Natural killer cell (primary cell): ENCODE measurements around the gene SOX8. TPM values are rescaled to one million over a fixed set of nuclear protein-coding genes. Genes with fewer than 3 reads are reported as not detected.

Experiments
- ATAC-seq, 3 donors: fragments of 150-1000 bp in 2 of 3; fragments of 200-7000 bp in 1 of 3; cut with Tn5 transposase; 1 replicate in 1 of 3; 2 replicates in 2 of 3; pipeline ENCODE4 v1.10.0; 2021; ENCODE audit warnings: mild to moderate bottlenecking in 2 of 3, moderate library complexity in 2 of 3
- DNase-seq, 2 donors: peaks; one replicate each; pipeline versions ENCODE4 v3.0.0 to v3.0.0-alpha.2; 2013 to 2021; ENCODE audit warnings: mixed read lengths in 1 of 2
- H3K27ac ChIP-seq: one replicate; pipeline ENCODE4 v1.5.1; 2013; ENCODE audit warnings: mild to moderate bottlenecking, low read length
- H3K27me3 ChIP-seq: one replicate; pipeline ENCODE4 v1.6.1; 2013; ENCODE audit warnings: low read length; ENCODE audit not compliant: control insufficient read depth, insufficient read depth
- H3K36me3 ChIP-seq: one replicate; pipeline ENCODE4 v1.6.1; 2013; ENCODE audit warnings: low read length; ENCODE audit not compliant: control insufficient read depth, insufficient read depth
- H3K4me1 ChIP-seq: one replicate; pipeline ENCODE4 v1.6.1; 2013; ENCODE audit warnings: low read length; ENCODE audit not compliant: control insufficient read depth, insufficient read depth
- H3K4me3 ChIP-seq: one replicate; pipeline ENCODE4 v1.5.1; 2013; ENCODE audit warnings: low read length
- H3K9me3 ChIP-seq: one replicate; pipeline ENCODE4 v1.6.1; 2013; ENCODE audit warnings: low read length; ENCODE audit not compliant: control insufficient read depth, insufficient read depth
- H3K27ac Mint-ChIP-seq, 2 donors: one replicate each; pipeline ENCODE4 v1.8.0; 2022; ENCODE audit warnings: mild to moderate bottlenecking in 2 of 2, mixed read lengths in 2 of 2, moderate library complexity in 1 of 2
- H3K27me3 Mint-ChIP-seq, 2 donors: one replicate each; pipeline ENCODE4 v1.8.0; 2022; ENCODE audit warnings: low read depth in 2 of 2, mixed read lengths in 2 of 2
- H3K36me3 Mint-ChIP-seq: one replicate; pipeline ENCODE4 v1.8.0; 2022; ENCODE audit warnings: mixed read lengths
- H3K4me1 Mint-ChIP-seq, 2 donors: one replicate each; pipeline ENCODE4 v1.8.0; 2022; ENCODE audit warnings: mixed read lengths in 2 of 2
- H3K4me3 Mint-ChIP-seq: one replicate; pipeline ENCODE4 v1.8.0; 2022; ENCODE audit warnings: mild to moderate bottlenecking, moderate library complexity, mixed read lengths
- H3K9me3 Mint-ChIP-seq, 2 donors: one replicate each; pipeline ENCODE4 v1.8.0; 2022; ENCODE audit warnings: mixed read lengths in 2 of 2
- WGBS: methylation state at CpG from one replicate; pipeline ENCODE4 v1.1.7; 2013; ENCODE audit warnings: missing lambda C conversion rate; ENCODE audit not compliant: insufficient coverage; 5-methylcytosine and 5-hydroxymethylcytosine counted together
- intact Hi-C: fragments of 100-400 bp; cut with micrococcal nuclease; formaldehyde crosslinking; loops from one replicate; pipeline ENCODE4 v1.14.2; 2022
- total RNA-seq, 4 donors: library from RNA; stranded (reverse); fragments of 120-200 nt in 1 of 4; gene quantifications; one replicate each; pipeline versions ENCODE4 v1.2.3 to v1.2.4, GENCODE V29; 2013 to 2022
- TF ChIP-seq, protein P1 (sequence below): fragments of 200-600 bp; IDR thresholded peaks from one replicate; pipeline ENCODE4 v1.8.0; 2022; ENCODE audit warnings: antibody characterized with exemption

The SOX8 gene
- total RNA-seq, 3 donors from 2014 or later (not counting 1 experiment from before 2014, with no cell fraction given) = not detected

DNA sequence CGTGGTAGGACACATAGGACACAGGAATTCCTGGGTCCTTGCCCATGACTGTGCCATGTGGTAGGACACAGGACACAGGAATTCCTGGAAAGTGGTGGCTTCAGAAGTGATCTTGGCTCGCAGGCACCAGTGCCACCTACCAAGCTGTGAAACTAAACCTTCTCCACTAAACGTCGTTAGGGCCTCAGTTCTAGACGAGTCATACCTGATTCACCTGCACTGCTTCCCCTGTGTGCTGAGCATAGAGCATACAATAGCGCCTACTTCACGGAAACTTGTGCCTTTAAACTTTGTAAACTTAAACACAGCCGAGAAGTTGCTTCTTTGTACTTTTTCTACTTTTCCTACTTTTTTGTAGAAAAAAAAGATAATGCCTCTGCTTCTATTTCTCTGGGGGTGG is 4.8 kb downstream of the SOX8 start:
- no peaks in the 10 kb centered on the region for H3K4me1 Mint-ChIP-seq
- Histone ChIP-seq H3K9me3 (no peaks in the 10 kb centered on the region), H3K4me1 (no peaks in the 10 kb centered on the region), H3K27ac (no peak overlapping the region), H3K27me3 (peaks cover 3% of the 10 kb centered on the region), H3K4me3 (no peak overlapping the region), H3K36me3 (no peaks in the 10 kb centered on the region)
- intact Hi-C loops = no loop called here
- H3K36me3 Mint-ChIP-seq = no peaks in the 10 kb centered on the region
- H3K27ac Mint-ChIP-seq = no peak overlapping the region
- H3K9me3 Mint-ChIP-seq = no peaks in the 10 kb centered on the region
- ATAC-seq (no peak), DNase-seq (no peak)
- H3K4me3 Mint-ChIP-seq = no peak overlapping the region
- H3K27me3 Mint-ChIP-seq = peaks cover 0 to 7% of the 10 kb centered on the region in 2 donors
- 79% methylated on average over 8 of the region's 8 CpGs for WGBS
- TF ChIP-seq, protein P1, sequence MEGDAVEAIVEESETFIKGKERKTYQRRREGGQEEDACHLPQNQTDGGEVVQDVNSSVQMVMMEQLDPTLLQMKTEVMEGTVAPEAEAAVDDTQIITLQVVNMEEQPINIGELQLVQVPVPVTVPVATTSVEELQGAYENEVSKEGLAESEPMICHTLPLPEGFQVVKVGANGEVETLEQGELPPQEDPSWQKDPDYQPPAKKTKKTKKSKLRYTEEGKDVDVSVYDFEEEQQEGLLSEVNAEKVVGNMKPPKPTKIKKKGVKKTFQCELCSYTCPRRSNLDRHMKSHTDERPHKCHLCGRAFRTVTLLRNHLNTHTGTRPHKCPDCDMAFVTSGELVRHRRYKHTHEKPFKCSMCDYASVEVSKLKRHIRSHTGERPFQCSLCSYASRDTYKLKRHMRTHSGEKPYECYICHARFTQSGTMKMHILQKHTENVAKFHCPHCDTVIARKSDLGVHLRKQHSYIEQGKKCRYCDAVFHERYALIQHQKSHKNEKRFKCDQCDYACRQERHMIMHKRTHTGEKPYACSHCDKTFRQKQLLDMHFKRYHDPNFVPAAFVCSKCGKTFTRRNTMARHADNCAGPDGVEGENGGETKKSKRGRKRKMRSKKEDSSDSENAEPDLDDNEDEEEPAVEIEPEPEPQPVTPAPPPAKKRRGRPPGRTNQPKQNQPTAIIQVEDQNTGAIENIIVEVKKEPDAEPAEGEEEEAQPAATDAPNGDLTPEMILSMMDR = no peak

DNA sequence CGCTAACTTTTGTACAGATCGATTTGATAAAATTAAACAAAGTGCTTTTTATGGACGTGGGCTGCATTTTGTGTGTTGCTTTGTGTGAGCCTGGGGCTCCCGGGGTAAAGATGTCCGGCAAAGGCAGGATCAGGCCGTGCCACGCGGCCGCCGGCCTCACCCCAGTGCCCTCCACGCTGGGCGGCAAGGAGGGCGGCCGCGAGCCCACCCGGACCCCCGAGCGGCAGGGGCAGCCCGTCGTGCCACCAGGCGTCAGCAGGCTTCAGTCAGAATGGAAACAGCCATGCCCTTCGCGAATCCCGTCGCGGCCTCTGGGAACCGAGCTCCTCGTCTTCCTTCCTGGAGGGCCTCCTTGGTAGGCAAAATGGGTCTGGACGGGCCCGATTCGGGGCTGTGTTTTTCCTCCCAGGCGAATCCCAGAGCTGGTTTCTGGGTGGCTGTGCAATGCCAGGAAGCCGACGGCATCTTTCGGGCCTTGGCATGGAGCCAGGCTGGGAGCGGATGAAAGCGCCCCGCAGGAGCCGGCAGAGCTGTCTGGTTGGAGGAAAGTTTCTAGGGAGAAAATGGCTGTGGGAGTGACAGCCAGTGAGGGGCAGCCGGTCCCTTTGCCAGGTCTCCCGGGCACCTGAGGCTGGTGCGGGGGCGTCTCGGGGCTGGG is 5.5 kb downstream of the SOX8 start:
- Histone ChIP-seq H3K9me3 (no peaks in the 10 kb centered on the region), H3K4me1 (no peaks in the 10 kb centered on the region), H3K36me3 (no peaks in the 10 kb centered on the region), H3K27ac (no peak overlapping the region), H3K27me3 (peaks cover 3% of the 10 kb centered on the region), H3K4me3 (no peak overlapping the region)
- Mint-ChIP-seq H3K4me1 (no peaks in the 10 kb centered on the region), H3K9me3 (no peaks in the 10 kb centered on the region), H3K36me3 (no peaks in the 10 kb centered on the region), H3K27ac (no peak overlapping the region), H3K27me3 (peaks cover 0 to 7% of the 10 kb centered on the region in 2 donors), H3K4me3 (no peak overlapping the region)
- TF ChIP-seq, protein P1 = no peak
- DNase-seq = no peak
- 92% methylated on average over 44 of the region's 44 CpGs for WGBS
- intact Hi-C loops = no loop called here
- no peak for ATAC-seq

DNA sequence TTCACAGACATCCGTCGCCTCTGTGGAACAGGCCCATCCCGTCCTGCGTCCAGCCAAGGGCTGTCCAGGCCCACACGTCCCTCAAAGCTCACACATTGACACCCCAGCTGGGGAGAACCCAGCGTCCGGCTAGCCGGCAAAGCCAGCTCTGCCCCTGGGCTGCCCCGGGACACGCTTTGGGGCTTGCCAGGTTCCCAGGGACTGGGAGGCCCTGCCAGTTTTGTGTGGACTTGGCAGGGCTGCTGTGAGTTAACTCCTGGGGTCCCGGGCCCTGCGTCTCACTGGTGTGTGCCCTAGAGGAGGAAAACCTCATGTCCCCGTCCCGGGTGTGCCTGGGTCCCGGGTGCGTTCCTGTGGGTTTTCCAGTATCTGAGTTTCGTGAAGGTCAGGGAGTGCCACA is 6.3 kb downstream of the SOX8 start:
- TF ChIP-seq, protein P1 = no peak
- H3K4me3 Mint-ChIP-seq = no peak overlapping the region
- H3K9me3 ChIP-seq = no peaks in the 10 kb centered on the region
- intact Hi-C loops = no loop called here
- no peaks in the 10 kb centered on the region for H3K4me1 ChIP-seq
- H3K27me3 Mint-ChIP-seq = peaks cover 0 to 4% of the 10 kb centered on the region in 2 donors
- H3K9me3 Mint-ChIP-seq = no peaks in the 10 kb centered on the region
- no peaks in the 10 kb centered on the region for H3K27me3 ChIP-seq
- H3K4me1 Mint-ChIP-seq = no peaks in the 10 kb centered on the region
- WGBS = 91% methylated on average over 17 of the region's 17 CpGs
- H3K4me3 ChIP-seq = no peak overlapping the region
- H3K27ac ChIP-seq = no peak overlapping the region
- no peaks in the 10 kb centered on the region for H3K36me3 ChIP-seq
- ATAC-seq (no peak), DNase-seq (no peak)
- no peak overlapping the region for H3K27ac Mint-ChIP-seq
- no peaks in the 10 kb centered on the region for H3K36me3 Mint-ChIP-seq
